Measurements from ENCODE around the gene KSR2. TPM values are rescaled to one million over a fixed set of nuclear protein-coding genes. Genes with fewer than 3 reads are reported as not detected.

KSR2 gene
- total and polyA plus RNA-seq, 2 donors (not counting 3 experiments of a cell fraction or from before 2014, with no cell fraction given) = 2.1 to 5.2 TPM

DNA sequence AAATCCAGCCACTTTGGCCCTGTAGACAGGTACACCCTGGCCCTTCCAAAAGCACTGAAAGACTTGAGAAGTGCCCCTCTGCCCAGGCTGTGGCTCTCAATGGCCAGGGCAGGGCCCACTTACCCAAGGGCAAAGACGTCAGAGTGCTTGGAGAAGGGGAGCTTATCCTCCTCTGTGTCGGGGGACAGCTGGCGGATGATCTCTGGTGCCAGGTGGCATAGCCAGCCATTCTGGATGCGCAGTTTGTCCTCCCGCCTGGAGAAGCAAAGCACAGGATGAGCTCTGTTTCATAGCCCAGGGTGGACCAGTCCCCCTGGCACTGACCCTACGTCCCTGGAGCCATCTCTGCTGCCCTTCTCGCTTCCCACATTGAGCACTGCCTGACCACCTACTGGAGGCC, 492.4 kb downstream of the KSR2 start:
- intact Hi-C loops (cut with micrococcal nuclease) = loop anchor here (10.0 kb wide), 1 partner anchor 358 kb away; no protein-coding TSS in a partner anchor
- POLR2A ChIA-PET = no interaction called here
- no peak for FAIRE-seq

DNA sequence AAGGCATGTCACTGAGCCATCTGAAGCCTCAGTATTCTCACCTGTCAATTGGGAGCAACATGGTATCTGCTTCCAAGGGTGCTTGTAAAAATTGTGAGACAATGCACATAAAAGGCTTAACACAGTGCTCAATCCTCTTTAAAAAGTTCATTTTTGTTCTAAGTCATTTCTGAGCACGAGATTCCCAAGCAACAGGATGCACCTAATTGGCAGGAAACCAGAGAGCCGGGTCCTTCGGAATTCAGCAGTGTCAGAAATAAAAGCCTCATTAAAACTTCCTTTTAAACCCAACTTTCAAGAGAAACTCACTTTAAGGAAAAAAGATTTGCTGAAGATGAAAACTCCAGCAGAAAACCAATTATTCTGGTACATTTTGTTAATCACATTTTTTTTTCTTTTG, 494.9 kb downstream of the KSR2 start:
- Histone ChIP-seq H3K4me2 (ENCODE audit: insufficient read depth, low read length) (no peak overlapping the region), H3K27ac (ENCODE audit: insufficient read depth, low read depth, low read length) (no peak overlapping the region), H3K9ac (replicated peaks; ENCODE audit: extremely low read depth, insufficient read depth, low read length) (no peak overlapping the region), H3K9me1 (replicated peaks; ENCODE audit: control insufficient read depth, extremely low read depth, insufficient read depth, low read length) (no peaks in the 10 kb centered on the region), H3K36me3 (ENCODE audit: control insufficient read depth in 2 of 2, extremely low read depth in 1 of 2, insufficient read depth in 2 of 2, low read length in 2 of 2) (no peaks in the 10 kb centered on the region), H2AFZ (ENCODE audit: low read depth, low read length) (no peak overlapping the region), H3K79me2 (ENCODE audit: control insufficient read depth, insufficient read depth, low read length) (no peaks in the 10 kb centered on the region), H3K4me3 (replicated peaks in 1 of 3; ENCODE audit: insufficient read depth in 1 of 3, low read depth in 1 of 3, low read length in 3 of 3) (no peak overlapping the region), H3K27me3 (ENCODE audit: control insufficient read depth in 2 of 2, insufficient read depth in 2 of 2, low read length in 2 of 2) (no peaks in the 10 kb centered on the region), H4K20me1 (replicated peaks; ENCODE audit: control insufficient read depth, extremely low read depth, insufficient read depth, low read length) (no peaks in the 10 kb centered on the region), H3K9me3 (replicated peaks; ENCODE audit: control insufficient read depth, insufficient read depth, low read length) (no peaks in the 10 kb centered on the region), H3K4me1 (ENCODE audit: control insufficient read depth, extremely low read depth, insufficient read depth, low read length) (no peaks in the 10 kb centered on the region)
- peak; percentile 67 for FAIRE-seq
- DNase-seq (ENCODE audit: low read depth, low spot score) = peak; percentile 60
- ChIA-PET POLR2A (no interaction called here), CTCF (no interaction called here)
- TF ChIP-seq FOS (IDR thresholded peaks at IDR 0.05; ENCODE audit: borderline replicate concordance, insufficient read depth, low read length) = no peak
- TF ChIP-seq POLR2A (IDR thresholded peaks at IDR 0.05; ENCODE audit: low read depth, low read length) = no peak
- TF ChIP-seq POLR2AphosphoS5 (IDR thresholded peaks at IDR 0.05; ENCODE audit: insufficient read depth, low read depth, low read length) = no peak
- no peak for TF ChIP-seq JUN (IDR thresholded peaks at IDR 0.05; ENCODE audit: borderline replicate concordance, insufficient read depth, insufficient read length, low read depth)
- TF ChIP-seq, protein P1, sequence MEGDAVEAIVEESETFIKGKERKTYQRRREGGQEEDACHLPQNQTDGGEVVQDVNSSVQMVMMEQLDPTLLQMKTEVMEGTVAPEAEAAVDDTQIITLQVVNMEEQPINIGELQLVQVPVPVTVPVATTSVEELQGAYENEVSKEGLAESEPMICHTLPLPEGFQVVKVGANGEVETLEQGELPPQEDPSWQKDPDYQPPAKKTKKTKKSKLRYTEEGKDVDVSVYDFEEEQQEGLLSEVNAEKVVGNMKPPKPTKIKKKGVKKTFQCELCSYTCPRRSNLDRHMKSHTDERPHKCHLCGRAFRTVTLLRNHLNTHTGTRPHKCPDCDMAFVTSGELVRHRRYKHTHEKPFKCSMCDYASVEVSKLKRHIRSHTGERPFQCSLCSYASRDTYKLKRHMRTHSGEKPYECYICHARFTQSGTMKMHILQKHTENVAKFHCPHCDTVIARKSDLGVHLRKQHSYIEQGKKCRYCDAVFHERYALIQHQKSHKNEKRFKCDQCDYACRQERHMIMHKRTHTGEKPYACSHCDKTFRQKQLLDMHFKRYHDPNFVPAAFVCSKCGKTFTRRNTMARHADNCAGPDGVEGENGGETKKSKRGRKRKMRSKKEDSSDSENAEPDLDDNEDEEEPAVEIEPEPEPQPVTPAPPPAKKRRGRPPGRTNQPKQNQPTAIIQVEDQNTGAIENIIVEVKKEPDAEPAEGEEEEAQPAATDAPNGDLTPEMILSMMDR (IDR thresholded peaks at IDR 0.05; ENCODE audit: extremely low read depth in 1 of 2, insufficient read depth in 1 of 2, low read depth in 1 of 2, low read length in 2 of 2) = no peak
- TF ChIP-seq EZH2 (IDR thresholded peaks at IDR 0.05; ENCODE audit: borderline replicate concordance, low read depth, low read length, severe bottlenecking) = no peak
- TF ChIP-seq GATA2 (IDR thresholded peaks at IDR 0.05; ENCODE audit: insufficient read depth, insufficient read length, low read depth, low read length) = no peak
- TF ChIP-seq, protein P2, sequence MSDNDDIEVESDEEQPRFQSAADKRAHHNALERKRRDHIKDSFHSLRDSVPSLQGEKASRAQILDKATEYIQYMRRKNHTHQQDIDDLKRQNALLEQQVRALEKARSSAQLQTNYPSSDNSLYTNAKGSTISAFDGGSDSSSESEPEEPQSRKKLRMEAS (IDR thresholded peaks at IDR 0.05; ENCODE audit: insufficient read depth, insufficient read length) = no peak
- no peak for TF ChIP-seq MYC (IDR thresholded peaks at IDR 0.05; ENCODE audit: low read depth, low read length)
- dilution Hi-C loops (cut with MboI; ENCODE audit: extremely low pct_ligation_motif_present, low sequenced_read_pairs) (no loop called here), intact Hi-C loops (cut with micrococcal nuclease) (loop anchor here (1.0 to 10.0 kb wide), 2 partner anchors 107 to 361 kb away; no protein-coding TSS in a partner anchor)
- no TSS peak for BruUV-seq (replicated peaks)

More for the DNA sequence above, 492.4 kb downstream of the KSR2 start:
- BruUV-seq (replicated peaks) = no TSS peak
- H4K20me1 ChIP-seq (replicated peaks; ENCODE audit: control insufficient read depth, extremely low read depth, insufficient read depth, low read length) = no peaks in the 10 kb centered on the region
- dilution Hi-C loops (cut with MboI; ENCODE audit: extremely low pct_ligation_motif_present, low sequenced_read_pairs) = no loop called here
- H3K9ac ChIP-seq (replicated peaks; ENCODE audit: extremely low read depth, insufficient read depth, low read length) = no peak overlapping the region
- H3K36me3 ChIP-seq (ENCODE audit: control insufficient read depth in 2 of 2, extremely low read depth in 1 of 2, insufficient read depth in 2 of 2, low read length in 2 of 2) = no peaks in the 10 kb centered on the region
- H3K79me2 ChIP-seq (ENCODE audit: control insufficient read depth, insufficient read depth, low read length) = no peaks in the 10 kb centered on the region
- H3K27me3 ChIP-seq (ENCODE audit: control insufficient read depth in 2 of 2, insufficient read depth in 2 of 2, low read length in 2 of 2) = no peaks in the 10 kb centered on the region
- H3K9me3 ChIP-seq (replicated peaks; ENCODE audit: control insufficient read depth, insufficient read depth, low read length) = no peaks in the 10 kb centered on the region
- H3K4me3 ChIP-seq (replicated peaks in 1 of 3; ENCODE audit: insufficient read depth in 1 of 3, low read depth in 1 of 3, low read length in 3 of 3) = no peak overlapping the region
- H2AFZ ChIP-seq (ENCODE audit: low read depth, low read length) = no peak overlapping the region
- CTCF ChIA-PET = no interaction called here
- no peak for DNase-seq (ENCODE audit: low read depth, low spot score)
- no peak for TF ChIP-seq POLR2A (IDR thresholded peaks at IDR 0.05; ENCODE audit: low read depth, low read length)
- TF ChIP-seq, protein P1 (IDR thresholded peaks at IDR 0.05; ENCODE audit: extremely low read depth in 1 of 2, insufficient read depth in 1 of 2, low read depth in 1 of 2, low read length in 2 of 2) = no peak
- TF ChIP-seq EZH2 (IDR thresholded peaks at IDR 0.05; ENCODE audit: borderline replicate concordance, low read depth, low read length, severe bottlenecking) = no peak
- no peaks in the 10 kb centered on the region for H3K9me1 ChIP-seq (replicated peaks; ENCODE audit: control insufficient read depth, extremely low read depth, insufficient read depth, low read length)
- H3K4me2 ChIP-seq (ENCODE audit: insufficient read depth, low read length) = no peak overlapping the region
- no peak overlapping the region for H3K27ac ChIP-seq (ENCODE audit: insufficient read depth, low read depth, low read length)
- H3K4me1 ChIP-seq (ENCODE audit: control insufficient read depth, extremely low read depth, insufficient read depth, low read length) = no peaks in the 10 kb centered on the region

Data from endothelial cell of umbilical vein (primary cell).